ENCODE data around the gene NDE1. TPM values are rescaled to one million over a fixed set of nuclear protein-coding genes. Genes with fewer than 3 reads are reported as not detected.

NDE1 gene
- polyA plus RNA-seq, 1 experiment, result 25.6 TPM

GRCh38 chr16:15616475-15617165 lies 33.4 kb upstream of the NDE1 start:
- H3K36me3 ChIP-seq (ENCODE audit: control insufficient read depth, insufficient read depth, low read length), result peaks cover 7% of the 10 kb centered on the region
- no peak for TF ChIP-seq CTCF (IDR thresholded peaks at IDR 0.05; ENCODE audit: insufficient read depth, low read depth, low read length)
- no peak for DNase-seq (ENCODE audit: low read depth)
- no peaks in the 10 kb centered on the region for H3K27me3 ChIP-seq (ENCODE audit: control insufficient read depth, insufficient read depth, low read length)
- ChIA-PET POLR2A (no interaction called here), CTCF (no interaction called here)
- no peak overlapping the region for H3K4me3 ChIP-seq (ENCODE audit: low read depth, low read length)

- DNase-seq (ENCODE audit: low read depth), result no peak
- no peak overlapping the region for H3K4me3 ChIP-seq (ENCODE audit: low read depth, low read length)
- no peak for TF ChIP-seq CTCF (IDR thresholded peaks at IDR 0.05; ENCODE audit: insufficient read depth, low read depth, low read length)
- CTCF ChIA-PET, result no interaction called here
- POLR2A ChIA-PET, result no interaction called here
- H3K27me3 ChIP-seq (ENCODE audit: control insufficient read depth, insufficient read depth, low read length), result no peaks in the 10 kb centered on the region
- peaks cover 13% of the 10 kb centered on the region for H3K36me3 ChIP-seq (ENCODE audit: control insufficient read depth, insufficient read depth, low read length)
Measured at GRCh38 chr16:15617901-15618300, 32.1 kb upstream of the NDE1 start.

- ChIA-PET CTCF (interaction anchor here (0.5 kb wide), 1 partner anchor 316 kb away, joined by 4 read pairs; no protein-coding TSS in a partner anchor), POLR2A (no interaction called here)
- no peak for DNase-seq (ENCODE audit: low read depth)
- TF ChIP-seq CTCF (IDR thresholded peaks at IDR 0.05; ENCODE audit: insufficient read depth, low read depth, low read length), result no peak
- Histone ChIP-seq H3K36me3 (ENCODE audit: control insufficient read depth, insufficient read depth, low read length) (peaks cover 13% of the 10 kb centered on the region), H3K4me3 (ENCODE audit: low read depth, low read length) (no peak overlapping the region), H3K27me3 (ENCODE audit: control insufficient read depth, insufficient read depth, low read length) (no peaks in the 10 kb centered on the region)
Measured at GRCh38 chr16:15618392-15618791, 31.7 kb upstream of the NDE1 start.

- DNase-seq (ENCODE audit: low read depth), result no peak
- no peak overlapping the region for H3K4me3 ChIP-seq (ENCODE audit: low read depth, low read length)
- H3K36me3 ChIP-seq (ENCODE audit: control insufficient read depth, insufficient read depth, low read length), result peaks cover 22% of the 10 kb centered on the region
- ChIA-PET CTCF (interaction anchor here (0.7 kb wide), 1 partner anchor 22 kb away, joined by 3 read pairs; the partner anchor contains the start of gene MARF1), POLR2A (no interaction called here)
- TF ChIP-seq CTCF (IDR thresholded peaks at IDR 0.05; ENCODE audit: insufficient read depth, low read depth, low read length), result no peak
- no peaks in the 10 kb centered on the region for H3K27me3 ChIP-seq (ENCODE audit: control insufficient read depth, insufficient read depth, low read length)
Measured at GRCh38 chr16:15620611-15621195, 29.3 kb upstream of the NDE1 start.

- DNase-seq (ENCODE audit: low read depth), result no peak
- CTCF ChIA-PET, result interaction anchor here (0.7 kb wide), 1 partner anchor 21 kb away, joined by 3 read pairs; the partner anchor contains the start of gene MARF1
- no peak for TF ChIP-seq CTCF (IDR thresholded peaks at IDR 0.05; ENCODE audit: insufficient read depth, low read depth, low read length)
- Histone ChIP-seq H3K27me3 (ENCODE audit: control insufficient read depth, insufficient read depth, low read length) (no peaks in the 10 kb centered on the region), H3K36me3 (ENCODE audit: control insufficient read depth, insufficient read depth, low read length) (peaks cover 19% of the 10 kb centered on the region), H3K4me3 (ENCODE audit: low read depth, low read length) (no peak overlapping the region)
- POLR2A ChIA-PET, result no interaction called here
Measured at GRCh38 chr16:15621456-15621855, 28.6 kb upstream of the NDE1 start.

Measured in BJ (cell line).